Fibroblast of pulmonary artery (primary cell): Measurements from ENCODE around the gene LIN7C.
A peak's percentile ranks its signal among the peaks of the same experiment; 100 is the strongest.

Experiments
- DNase-seq: peaks from one replicate; pipeline ENCODE4 v3.0.0-alpha.2; 2010; ENCODE audit warnings: low read depth
- H3K4me3 ChIP-seq: replicated peaks from 2 replicates; pipeline ENCODE4 v1.5.1; 2011; ENCODE audit warnings: low read depth, mild to moderate bottlenecking, control low read depth, low read length, moderate library complexity
- TF ChIP-seq, protein P1 (sequence below): IDR thresholded peaks from 2 replicates; pipeline ENCODE4 v1.5.1; 2011; ENCODE audit warnings: mild to moderate bottlenecking, control low read depth, low read length, inconsistent platforms; ENCODE audit errors: missing control alignments

The LIN7C gene

DNA sequence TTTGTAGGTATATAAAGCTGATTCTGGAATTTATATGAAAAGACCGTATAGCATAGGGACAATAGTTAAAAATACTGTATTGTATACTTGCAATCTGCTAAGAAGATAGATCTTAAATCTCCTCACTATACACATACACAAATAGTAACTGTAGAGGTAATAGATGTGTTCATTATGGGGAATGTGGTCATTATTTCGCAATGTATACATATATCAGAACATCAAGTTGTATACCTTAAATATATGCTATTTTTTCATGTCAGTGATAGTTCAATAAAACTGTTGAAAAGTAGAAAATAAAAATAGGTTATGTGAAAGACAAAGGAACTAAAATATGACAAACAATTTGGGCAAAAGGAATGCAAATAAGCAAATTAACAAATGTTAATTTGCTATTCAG is 35.2 kb upstream of the LIN7C start:
- H3K4me3 ChIP-seq = no peak overlapping the region
- no peak for DNase-seq
- TF ChIP-seq, protein P1, sequence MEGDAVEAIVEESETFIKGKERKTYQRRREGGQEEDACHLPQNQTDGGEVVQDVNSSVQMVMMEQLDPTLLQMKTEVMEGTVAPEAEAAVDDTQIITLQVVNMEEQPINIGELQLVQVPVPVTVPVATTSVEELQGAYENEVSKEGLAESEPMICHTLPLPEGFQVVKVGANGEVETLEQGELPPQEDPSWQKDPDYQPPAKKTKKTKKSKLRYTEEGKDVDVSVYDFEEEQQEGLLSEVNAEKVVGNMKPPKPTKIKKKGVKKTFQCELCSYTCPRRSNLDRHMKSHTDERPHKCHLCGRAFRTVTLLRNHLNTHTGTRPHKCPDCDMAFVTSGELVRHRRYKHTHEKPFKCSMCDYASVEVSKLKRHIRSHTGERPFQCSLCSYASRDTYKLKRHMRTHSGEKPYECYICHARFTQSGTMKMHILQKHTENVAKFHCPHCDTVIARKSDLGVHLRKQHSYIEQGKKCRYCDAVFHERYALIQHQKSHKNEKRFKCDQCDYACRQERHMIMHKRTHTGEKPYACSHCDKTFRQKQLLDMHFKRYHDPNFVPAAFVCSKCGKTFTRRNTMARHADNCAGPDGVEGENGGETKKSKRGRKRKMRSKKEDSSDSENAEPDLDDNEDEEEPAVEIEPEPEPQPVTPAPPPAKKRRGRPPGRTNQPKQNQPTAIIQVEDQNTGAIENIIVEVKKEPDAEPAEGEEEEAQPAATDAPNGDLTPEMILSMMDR = no peak

DNA sequence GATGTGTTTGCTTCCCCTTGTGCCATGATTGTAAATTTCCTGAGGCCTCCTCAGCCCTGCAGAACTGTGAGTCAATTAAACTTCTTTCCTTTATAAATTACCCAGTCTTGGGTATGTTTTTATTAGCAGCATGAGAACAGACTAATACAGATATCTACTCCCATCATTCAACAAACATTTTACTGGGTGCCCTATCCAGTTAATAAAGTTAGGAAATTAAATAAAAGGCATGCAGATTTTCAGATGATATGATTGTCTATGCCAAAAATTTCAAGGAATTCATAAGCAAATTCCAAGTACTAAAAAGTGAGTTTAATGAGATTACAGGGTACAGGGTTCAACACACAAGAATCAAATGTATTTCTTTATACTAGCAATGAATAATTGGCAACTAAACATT is 33.5 kb upstream of the LIN7C start:
- TF ChIP-seq, protein P1 = no peak
- H3K4me3 ChIP-seq = no peak overlapping the region
- DNase-seq = no peak

DNA sequence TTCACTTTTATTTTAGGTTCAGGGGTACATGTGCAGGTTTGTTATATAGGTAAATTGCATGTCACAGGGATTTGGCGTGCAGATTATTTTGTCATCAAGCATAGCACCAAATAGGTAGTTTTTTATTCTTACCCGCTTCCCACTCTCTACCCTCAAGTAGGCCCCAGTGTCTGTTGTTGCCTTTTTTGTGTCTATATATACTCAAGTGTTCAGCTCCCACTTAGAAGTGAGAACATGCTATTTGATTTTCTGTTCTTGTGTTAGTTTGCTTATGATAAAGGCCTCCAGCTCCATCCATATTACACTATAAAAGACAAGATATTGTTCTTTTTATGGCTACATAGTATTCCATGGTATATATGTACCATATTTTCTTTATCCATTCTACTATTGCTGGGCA is 28.5 kb upstream of the LIN7C start:
- H3K4me3 ChIP-seq = no peak overlapping the region
- no peak for DNase-seq
- TF ChIP-seq, protein P1 = no peak

DNA sequence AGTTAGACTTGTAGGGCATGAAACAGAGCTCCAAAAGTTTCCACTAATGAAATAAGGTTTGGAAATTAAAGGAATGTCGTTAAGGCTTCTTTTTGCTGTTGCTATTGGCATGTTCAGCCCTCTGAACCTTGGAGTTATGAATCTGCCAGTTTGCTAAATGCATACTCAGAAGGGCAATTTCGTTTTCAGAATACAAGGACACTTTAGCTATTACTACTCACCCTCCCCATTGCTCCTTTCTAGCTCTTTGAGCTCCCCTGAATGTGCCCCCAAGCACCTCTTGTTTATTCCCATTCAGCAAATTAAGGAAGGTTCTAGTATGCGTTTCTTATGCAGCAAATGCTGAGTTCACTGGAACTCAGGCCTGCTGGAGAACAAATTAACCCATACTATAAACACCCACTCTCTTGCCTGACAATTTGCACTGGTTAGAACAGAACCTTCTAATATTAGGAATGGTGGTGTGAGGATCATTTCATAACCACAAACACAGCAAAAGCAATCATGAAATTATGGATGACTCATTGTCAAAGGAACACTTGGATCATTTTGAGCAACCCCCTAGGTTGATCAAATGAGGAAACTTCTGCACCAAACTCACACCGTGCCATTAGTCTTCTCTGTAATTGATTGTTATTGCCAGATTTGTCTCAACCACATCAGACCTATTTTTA is 26.2 kb upstream of the LIN7C start:
- TF ChIP-seq, protein P1 = no peak
- H3K4me3 ChIP-seq = no peak overlapping the region
- DNase-seq = peak; percentile 7

DNA sequence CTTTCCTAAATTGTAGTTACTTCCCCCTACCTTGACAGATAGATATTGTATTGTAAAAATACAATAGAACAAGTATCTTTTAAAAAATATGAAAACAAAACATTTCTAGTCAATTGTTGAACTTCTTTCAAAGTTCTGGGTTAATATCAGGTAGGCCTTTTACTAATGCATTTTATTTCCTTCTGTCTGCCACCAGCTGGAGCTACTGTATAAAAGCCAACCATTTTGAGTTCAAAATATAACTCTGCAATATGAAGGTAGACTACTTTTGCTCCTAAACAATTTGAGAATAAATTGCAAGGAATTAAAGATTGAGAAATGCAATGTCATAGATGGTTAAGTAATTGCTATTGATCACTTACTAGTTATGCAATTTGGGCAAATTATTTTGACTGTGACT is 22.1 kb upstream of the LIN7C start:
- no peak overlapping the region for H3K4me3 ChIP-seq
- DNase-seq = no peak
- TF ChIP-seq, protein P1 = no peak

DNA sequence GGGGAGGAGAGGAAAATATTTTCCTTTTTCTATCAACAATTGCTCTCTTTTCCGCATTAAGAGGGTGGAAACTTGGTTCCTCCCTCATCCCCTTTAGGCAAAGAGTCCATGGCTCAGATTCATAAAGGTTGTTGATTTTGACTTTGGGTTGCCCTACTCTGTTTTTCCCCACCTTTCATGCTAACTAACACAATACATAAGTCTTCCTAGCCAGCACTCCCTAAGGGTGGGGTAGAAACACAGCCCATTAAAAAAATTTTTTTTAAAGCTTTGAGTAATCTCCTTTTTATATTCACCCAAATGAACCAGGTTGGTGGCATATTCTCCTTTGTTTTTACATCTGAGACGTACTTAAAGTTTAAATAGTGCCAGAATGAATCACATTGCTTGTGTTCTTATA is 20.0 kb upstream of the LIN7C start:
- no peak overlapping the region for H3K4me3 ChIP-seq
- TF ChIP-seq, protein P1 = no peak
- no peak for DNase-seq

DNA sequence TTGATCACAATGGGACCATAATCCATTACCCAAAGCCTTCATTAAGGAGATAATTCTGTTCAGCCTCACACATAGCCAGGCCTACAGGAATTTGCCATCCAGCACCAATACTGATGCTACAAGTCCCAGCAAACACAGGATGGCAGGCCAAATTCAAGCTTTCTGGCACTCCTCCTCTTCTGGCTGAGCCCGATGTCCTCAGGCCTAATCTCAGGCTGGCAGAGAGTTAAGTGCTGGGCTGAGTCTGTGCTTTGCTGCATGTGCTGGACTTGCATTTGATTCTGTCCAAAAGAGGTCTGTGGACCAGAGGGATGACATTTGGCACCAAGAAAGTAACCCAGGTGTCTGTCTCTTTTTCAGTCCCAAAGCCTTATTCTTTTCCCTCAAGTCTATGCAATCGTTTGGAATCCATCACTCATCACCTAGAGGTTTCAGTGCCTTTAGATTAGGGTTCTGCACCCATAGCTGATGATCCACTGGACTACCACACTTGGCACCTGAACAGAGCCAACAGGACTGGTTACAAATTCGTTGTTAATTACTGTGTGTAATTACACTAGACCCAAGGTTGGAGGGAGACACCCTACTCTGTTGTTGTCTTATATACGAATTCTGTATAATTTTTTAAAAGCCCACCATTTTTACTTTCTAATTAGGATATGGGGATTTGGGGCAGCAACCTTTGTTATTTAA is 19.4 kb upstream of the LIN7C start:
- TF ChIP-seq, protein P1 = no peak

More for the DNA sequence above, 19.4 kb upstream of the LIN7C start:
- no peak for DNase-seq
- no peak overlapping the region for H3K4me3 ChIP-seq
